Naive thymus-derived CD4-positive, alpha-beta T cell (primary cell): Measurements from ENCODE around the gene EIF4EBP3. TPM values are rescaled to one million over a fixed set of nuclear protein-coding genes. Genes with fewer than 3 reads are reported as not detected.
A peak's percentile ranks its signal among the peaks of the same experiment; 100 is the strongest.

Source experiments
- ATAC-seq: fragments of 150-1000 bp; cut with Tn5 transposase; 2 replicates; pipeline ENCODE4 v1.10.0; 2021; ENCODE audit warnings: mild to moderate bottlenecking, moderate library complexity
- CTCF ChIA-PET: fragments of 350-600 bp; sonication (Branson Sonifier 250); formaldehyde crosslinking; loops from one replicate; lab custom pipeline; 2021; ENCODE audit warnings: antibody characterized with exemption; lab: Charles Lee
- POLR2A ChIA-PET: fragments of 350-600 bp; sonication (Branson Sonifier 250); formaldehyde crosslinking; loops from one replicate; lab custom pipeline; 2021; ENCODE audit warnings: antibody characterized with exemption, inconsistent platforms; lab: Charles Lee
- DNase-seq, 9 donors: peaks; one replicate each; pipeline versions ENCODE4 v3.0.0 to v3.0.0-alpha.2; 2020 to 2022; ENCODE audit warnings: mixed read lengths in 1 of 9
- H3K27ac ChIP-seq: one replicate; pipeline ENCODE4 v1.7.0; 2013; ENCODE audit warnings: mild to moderate bottlenecking, low read depth, low read length, moderate library complexity
- H3K27me3 ChIP-seq, 2 donors: one replicate each; pipeline ENCODE4 v1.7.0; 2013; ENCODE audit warnings: low read length in 2 of 2, mild to moderate bottlenecking in 2 of 2, moderate library complexity in 2 of 2; ENCODE audit not compliant: control insufficient read depth in 2 of 2, insufficient read depth in 2 of 2
- H3K36me3 ChIP-seq, 3 experiments: 1 replicate in 2 of 3; 2 replicates in 1 of 3; pipeline ENCODE4 v1.7.0; 2013; ENCODE audit warnings: low read length in 3 of 3, mild to moderate bottlenecking in 3 of 3, moderate library complexity in 1 of 3; ENCODE audit not compliant: insufficient read depth in 3 of 3, control insufficient read depth in 2 of 3
- H3K4me1 ChIP-seq, 2 donors: one replicate each; pipeline ENCODE4 v1.7.0; 2013; ENCODE audit warnings: low read length in 2 of 2, mild to moderate bottlenecking in 2 of 2, moderate library complexity in 1 of 2; ENCODE audit not compliant: control insufficient read depth in 2 of 2, insufficient read depth in 2 of 2
- H3K4me3 ChIP-seq: 2 replicates; pipeline ENCODE4 v1.7.0; 2013; ENCODE audit warnings: mild to moderate bottlenecking, low read length
- H3K9me3 ChIP-seq, 3 experiments: 1 replicate in 2 of 3; 2 replicates in 1 of 3; pipeline ENCODE4 v1.7.0; 2013; ENCODE audit warnings: low read length in 3 of 3; ENCODE audit not compliant: control insufficient read depth in 2 of 3
- H3K27ac Mint-ChIP-seq, 9 donors: one replicate each; pipeline ENCODE4 v1.8.0; 2020 to 2022; ENCODE audit warnings: mixed read lengths in 9 of 9, mild to moderate bottlenecking in 8 of 9, moderate library complexity in 5 of 9, inconsistent platforms in 2 of 9
- H3K27me3 Mint-ChIP-seq, 5 donors: one replicate each; pipeline ENCODE4 v1.8.0; 2021 to 2022; ENCODE audit warnings: mixed read lengths in 5 of 5, mild to moderate bottlenecking in 1 of 5
- H3K36me3 Mint-ChIP-seq, 5 donors: one replicate each; pipeline ENCODE4 v1.8.0; 2020 to 2022; ENCODE audit warnings: mixed read lengths in 5 of 5, mild to moderate bottlenecking in 3 of 5, inconsistent platforms in 1 of 5
- H3K4me1 Mint-ChIP-seq, 7 donors: one replicate each; pipeline ENCODE4 v1.8.0; 2020 to 2022; ENCODE audit warnings: mixed read lengths in 7 of 7, mild to moderate bottlenecking in 3 of 7, inconsistent platforms in 1 of 7
- H3K4me3 Mint-ChIP-seq, 10 donors: one replicate each; pipeline ENCODE4 v1.8.0; 2020 to 2022; ENCODE audit warnings: mild to moderate bottlenecking in 10 of 10, mixed read lengths in 10 of 10, moderate library complexity in 6 of 10, inconsistent platforms in 2 of 10
- H3K9me3 Mint-ChIP-seq, 11 donors: one replicate each; pipeline ENCODE4 v1.8.0; 2020 to 2022; ENCODE audit warnings: mixed read lengths in 11 of 11, mild to moderate bottlenecking in 4 of 11, inconsistent platforms in 1 of 11, moderate library complexity in 1 of 11
- intact Hi-C, 2 donors: fragments of 100-400 bp; cut with micrococcal nuclease; formaldehyde crosslinking; loops; one replicate each; pipeline ENCODE4 v1.15.1; 2023
- polyA plus RNA-seq, 2 donors: library from polyadenylated mRNA; unstranded; fragments of 300-500 nt; fragmentation: Illumina TruSeq; gene quantifications; one replicate each; pipeline ENCODE4 v1.2.3, GENCODE V29; 2021
- total RNA-seq, 6 experiments: library from RNA in 5 of 6; stranded (reverse) in 5 of 6; gene quantifications; 1 replicate in 5 of 6; 2 replicates in 1 of 6; pipeline ENCODE4 v1.2.3 and lab custom pipeline; 2021 to 2026

The EIF4EBP3 gene
- total RNA-seq, result 10 to 100 TPM; 12.5 to 19.5 (median 16.2) TPM
- 10 to 100 TPM; 61.7 to 80.8 TPM for polyA plus RNA-seq
- total RNA-seq (lab: John Stamatoyannopoulos, UW), result not detected

- intact Hi-C loops, result loop anchor here (1.0 to 5.0 kb wide), 14 partner anchors 10 to 1090 kb away; partner anchors contain the start of genes ANKHD1 (in 2 of the 2), APBB3 (in 2 of the 2), SLC35A4 (in 2 of the 2) and SRA1 (in 2 of the 2)
- Mint-ChIP-seq H3K4me3 (peak within 1 kb of the TSS; percentile 85 to 99 (median 92)), H3K27ac (peak within 1 kb of the TSS; percentile 93 to 99 (median 98)), H3K36me3 (peaks cover 11 to 33% (median 14%) of the 10 kb centered on the region in 5 donors), H3K27me3 (no peaks in the 10 kb centered on the region), H3K9me3 (no peaks in the 10 kb centered on the region), H3K4me1 (peaks cover 22 to 49% (median 37%) of the 10 kb centered on the region in 7 donors)
- ATAC-seq (peak; percentile 98), DNase-seq (peak; percentile 76 to 90 (median 88))
- H3K4me1 ChIP-seq, result peaks cover 12 to 20% of the 10 kb centered on the region in 2 donors
- H3K4me3 ChIP-seq, result peak within 1 kb of the TSS; percentile 83
- no peaks in the 10 kb centered on the region for H3K9me3 ChIP-seq
- ChIA-PET POLR2A (interaction anchor here (0.6 to 11.7 kb wide), 29 partner anchors 8 to 984 kb away, joined by 3 to 248 read pairs (median 4); partner anchors contain the start of genes ANKHD1, APBB3, CD14 and HARS1), CTCF (interaction anchor here (0.6 to 2.2 kb wide), 11 partner anchors 8 to 175 kb away, joined by 3 to 12 read pairs (median 5); partner anchors contain the start of genes CD14, IK and NDUFA2)
- H3K27me3 ChIP-seq, result no peaks in the 10 kb centered on the region
- H3K27ac ChIP-seq, result peak within 1 kb of the TSS; percentile 89
- H3K36me3 ChIP-seq, result peaks cover 10 to 31% (median 15%) of the 10 kb centered on the region in 3 experiments
Observed at GRCh38 chr5:140547508-140548299, at the start of gene EIF4EBP3. Gene EIF4EBP3 (plus strand): TSS chr5:140547662. CDS start chr5:140547738, 76 bp downstream.

- peaks cover 0 to 34% (median 15%) of the 10 kb centered on the region in 5 donors for H3K36me3 Mint-ChIP-seq
- ChIA-PET POLR2A (no interaction called here), CTCF (no interaction called here)
- no peak overlapping the region for H3K4me3 ChIP-seq
- peak overlapping the region; percentile 35 for H3K27ac ChIP-seq
- no peaks in the 10 kb centered on the region for H3K27me3 Mint-ChIP-seq
- no peaks in the 10 kb centered on the region for H3K9me3 ChIP-seq
- intact Hi-C loops, result no loop called here
- H3K4me3 Mint-ChIP-seq, result no peak overlapping the region
- no peaks in the 10 kb centered on the region for H3K4me1 ChIP-seq
- ATAC-seq (no peak), DNase-seq (no peak)
- peaks cover 2 to 35% (median 15%) of the 10 kb centered on the region in 7 donors for H3K4me1 Mint-ChIP-seq
- H3K27me3 ChIP-seq, result no peaks in the 10 kb centered on the region
- H3K36me3 ChIP-seq, result peaks cover 0 to 25% (median 0%) of the 10 kb centered on the region in 3 experiments
- peak overlapping the region in 4 of 9 donors; percentile 16 to 70 (median 65) for H3K27ac Mint-ChIP-seq
- no peaks in the 10 kb centered on the region for H3K9me3 Mint-ChIP-seq
Observed at GRCh38 chr5:140497897-140498296, 49.6 kb upstream of the EIF4EBP3 start.

GRCh38 chr5:140498591-140498990 lies 48.9 kb upstream of the EIF4EBP3 start:
- ATAC-seq (no peak), DNase-seq (no peak)
- Histone ChIP-seq H3K27me3 (no peaks in the 10 kb centered on the region), H3K27ac (no peak overlapping the region), H3K4me3 (no peak overlapping the region), H3K4me1 (no peaks in the 10 kb centered on the region), H3K36me3 (peaks cover 0 to 25% (median 0%) of the 10 kb centered on the region in 3 experiments), H3K9me3 (no peaks in the 10 kb centered on the region)
- Mint-ChIP-seq H3K27me3 (no peaks in the 10 kb centered on the region), H3K4me1 (peaks cover 2 to 32% (median 13%) of the 10 kb centered on the region in 7 donors), H3K9me3 (no peaks in the 10 kb centered on the region), H3K4me3 (no peak overlapping the region), H3K36me3 (peaks cover 0 to 32% (median 15%) of the 10 kb centered on the region in 5 donors), H3K27ac (peak overlapping the region in 3 of 9 donors; percentile 5 to 62 (median 16))
- ChIA-PET CTCF (no interaction called here), POLR2A (no interaction called here)
- intact Hi-C loops, result no loop called here

GRCh38 chr5:140502834-140503233 lies 44.6 kb upstream of the EIF4EBP3 start:
- POLR2A ChIA-PET, result interaction anchor here (1.0 kb wide), 1 partner anchor 38 kb away, joined by 4 read pairs; no protein-coding TSS in a partner anchor

GRCh38 chr5:140509898-140510297 lies 37.6 kb upstream of the EIF4EBP3 start:
- Histone ChIP-seq H3K4me1 (no peaks in the 10 kb centered on the region), H3K9me3 (no peaks in the 10 kb centered on the region), H3K36me3 (peaks cover 20 to 87% (median 34%) of the 10 kb centered on the region in 3 experiments), H3K4me3 (no peak overlapping the region), H3K27ac (no peak overlapping the region), H3K27me3 (no peaks in the 10 kb centered on the region)
- POLR2A ChIA-PET, result no interaction called here
- intact Hi-C loops, result no loop called here
- Mint-ChIP-seq H3K27ac (no peak overlapping the region), H3K9me3 (no peaks in the 10 kb centered on the region), H3K4me1 (no peaks in the 10 kb centered on the region), H3K4me3 (no peak overlapping the region), H3K36me3 (peaks cover 5 to 52% (median 31%) of the 10 kb centered on the region in 5 donors), H3K27me3 (no peaks in the 10 kb centered on the region)
- CTCF ChIA-PET, result no interaction called here
- ATAC-seq (no peak), DNase-seq (no peak)

More at GRCh38 chr5:140502834-140503233, 44.6 kb upstream of the EIF4EBP3 start:
- H3K9me3 ChIP-seq, result no peaks in the 10 kb centered on the region
- no peak for ATAC-seq
- H3K4me1 ChIP-seq, result no peaks in the 10 kb centered on the region
- Mint-ChIP-seq H3K27ac (peak overlapping the region in 1 of 9 donors; percentile 36), H3K27me3 (no peaks in the 10 kb centered on the region), H3K4me3 (no peak overlapping the region), H3K4me1 (peaks cover 0 to 9% (median 5%) of the 10 kb centered on the region in 7 donors), H3K9me3 (no peaks in the 10 kb centered on the region), H3K36me3 (peaks cover 0 to 26% (median 13%) of the 10 kb centered on the region in 5 donors)
- peaks cover 12 to 43% (median 15%) of the 10 kb centered on the region in 3 experiments for H3K36me3 ChIP-seq
- no peak overlapping the region for H3K4me3 ChIP-seq
- intact Hi-C loops, result loop anchor here in 1 of 2 donors (5.0 kb wide), 1 partner anchor 36 kb away; no protein-coding TSS in a partner anchor
- H3K27ac ChIP-seq, result no peak overlapping the region
- no peak for DNase-seq
- H3K27me3 ChIP-seq, result no peaks in the 10 kb centered on the region
- CTCF ChIA-PET, result no interaction called here

- H3K9me3 ChIP-seq, result no peaks in the 10 kb centered on the region
- no peak for ATAC-seq
- intact Hi-C loops, result no loop called here
- Mint-ChIP-seq H3K4me1 (no peaks in the 10 kb centered on the region), H3K9me3 (no peaks in the 10 kb centered on the region), H3K36me3 (peaks cover 9 to 49% (median 21%) of the 10 kb centered on the region in 5 donors), H3K4me3 (no peak overlapping the region), H3K27me3 (no peaks in the 10 kb centered on the region), H3K27ac (no peak overlapping the region)
- no peak for DNase-seq
- POLR2A ChIA-PET, result no interaction called here
- H3K27me3 ChIP-seq, result no peaks in the 10 kb centered on the region
- H3K4me1 ChIP-seq, result no peaks in the 10 kb centered on the region
- CTCF ChIA-PET, result interaction anchor here (0.5 kb wide), 1 partner anchor 183 kb away, joined by 7 read pairs; no protein-coding TSS in a partner anchor
- H3K4me3 ChIP-seq, result no peak overlapping the region
- H3K36me3 ChIP-seq, result peaks cover 8 to 64% (median 18%) of the 10 kb centered on the region in 3 experiments
- H3K27ac ChIP-seq, result no peak overlapping the region
Observed at GRCh38 chr5:140513124-140513523, 34.3 kb upstream of the EIF4EBP3 start.
